Keratinocyte (primary cell): ENCODE data around the gene PLEKHG5. TPM values are rescaled to one million over a fixed set of nuclear protein-coding genes. Genes with fewer than 3 reads are reported as not detected.
A peak's percentile ranks its signal among the peaks of the same experiment; 100 is the strongest.
"Not testable (repeated sequence)": the region's sequence is repeated elsewhere in the genome, so short reads cannot be mapped to it uniquely, and the experiment has no call there.

ENCODE experiments used
- DNase-seq: peaks from one replicate; pipeline ENCODE4 v3.0.0-alpha.2; 2011; ENCODE audit warnings: low read depth, missing footprints, low spot score
- FAIRE-seq: peaks from 2 replicates; lab custom pipeline; 2011; peaks lifted over from hg19 to GRCh38; lab: Jason Lieb, UNC
- H2AFZ ChIP-seq: 2 replicates; pipeline ENCODE4 v1.6.0; 2012; ENCODE audit warnings: low read length, control low read depth, inconsistent platforms; ENCODE audit not compliant: control insufficient read depth
- H3K27ac ChIP-seq: 2 replicates; pipeline ENCODE4 v1.5.1; 2011; ENCODE audit warnings: low read length; ENCODE audit not compliant: control insufficient read depth, insufficient read depth
- H3K27me3 ChIP-seq: 3 replicates; pipeline ENCODE4 v1.6.0; 2011; ENCODE audit warnings: low read length; ENCODE audit not compliant: control insufficient read depth, insufficient read depth; ENCODE audit errors: extremely low read depth
- H3K36me3 ChIP-seq, 2 experiments: 2 replicates in 1 of 2; 3 replicates in 1 of 2; pipeline ENCODE4 v1.5.1; 2011; ENCODE audit warnings: low read length in 2 of 2, mild to moderate bottlenecking in 1 of 2; ENCODE audit not compliant: control insufficient read depth in 2 of 2, insufficient read depth in 2 of 2; ENCODE audit errors: extremely low read depth in 1 of 2
- H3K4me1 ChIP-seq: 3 replicates; pipeline ENCODE4 v1.5.1; 2011; ENCODE audit warnings: low read length; ENCODE audit not compliant: control insufficient read depth, insufficient read depth; ENCODE audit errors: extremely low read depth
- H3K4me2 ChIP-seq: 3 replicates; pipeline ENCODE4 v1.6.0; 2011; ENCODE audit warnings: low read depth, low read length; ENCODE audit not compliant: control insufficient read depth, insufficient read depth; ENCODE audit errors: extremely low read depth
- H3K4me3 ChIP-seq, 3 experiments: fragments of 200-600 bp in 1 of 3; sonication (generic) in 1 of 3; 2 replicates in 2 of 3; 3 replicates in 1 of 3; pipeline ENCODE4 v1.5.1; 2011 to 2016; ENCODE audit warnings: low read length in 3 of 3, mild to moderate bottlenecking in 3 of 3, control low read depth in 2 of 3, inconsistent platforms in 1 of 3, low read depth in 1 of 3, mixed read lengths in 1 of 3, mixed run types in 1 of 3, moderate library complexity in 1 of 3; ENCODE audit not compliant: control insufficient read depth in 2 of 3, insufficient read depth in 2 of 3; ENCODE audit errors: extremely low read depth in 1 of 3
- H3K79me2 ChIP-seq: 2 replicates; pipeline ENCODE4 v1.6.0; 2012; ENCODE audit warnings: low read length; ENCODE audit not compliant: control insufficient read depth, insufficient read depth
- H3K9ac ChIP-seq: 3 replicates; pipeline ENCODE4 v1.6.0; 2011; ENCODE audit warnings: low read length; ENCODE audit not compliant: control insufficient read depth, insufficient read depth; ENCODE audit errors: extremely low read depth
- H3K9me1 ChIP-seq: 3 replicates; pipeline ENCODE4 v1.6.0; 2011; ENCODE audit warnings: low read length; ENCODE audit not compliant: control insufficient read depth, insufficient read depth; ENCODE audit errors: extremely low read depth
- H3K9me3 ChIP-seq: 2 replicates; pipeline ENCODE4 v1.5.1; 2012; ENCODE audit warnings: low read depth, low read length; ENCODE audit not compliant: control insufficient read depth
- H4K20me1 ChIP-seq: 3 replicates; pipeline ENCODE4 v1.6.0; 2011; ENCODE audit warnings: low read length; ENCODE audit not compliant: control insufficient read depth, insufficient read depth; ENCODE audit errors: extremely low read depth
- CTCF ChIP-seq, 3 experiments: IDR thresholded peaks in 1 of 3; conservative IDR thresholded peaks in 1 of 3; optimal IDR thresholded peaks in 1 of 3; 2 replicates in 2 of 3; 3 replicates in 1 of 3; pipeline versions ENCODE3 to v1.5.1; 2011; ENCODE audit warnings: low read length in 3 of 3, mild to moderate bottlenecking in 3 of 3, moderate library complexity in 2 of 3, control low read depth in 1 of 3, inconsistent platforms in 1 of 3; ENCODE audit not compliant: insufficient read depth in 2 of 3; ENCODE audit errors: extremely low read depth in 1 of 3
- EZH2 ChIP-seq: IDR thresholded peaks from one replicate; pipeline ENCODE4 v1.6.1; 2012; ENCODE audit warnings: inconsistent platforms, mild to moderate bottlenecking, low read length, moderate library complexity
- dilution Hi-C: fragments of 300-500 bp; cut with MboI; formaldehyde crosslinking; loops from one replicate; pipeline ENCODE4 v1.7.0; 2020; ENCODE audit warnings: low sequenced_read_pairs; ENCODE audit not compliant: extremely low pct_ligation_motif_present
- polyA plus RNA-seq, 5 experiments: library from polyadenylated mRNA; depleted of rRNA in 3 of 5; stranded (reverse) in 3 of 5; stranded (forward) in 1 of 5; unstranded in 1 of 5; fragments of >200 nt; gene quantifications; 1 replicate in 1 of 5; 2 replicates in 3 of 5; 3 replicates in 1 of 5; pipeline versions ENCODE4 v1.2.1 to v1.2.3, GENCODE V29; 2011 to 2012; ENCODE audit warnings: missing spikeins in 2 of 5, low read depth in 1 of 5, low replicate concordance in 1 of 5

The PLEKHG5 gene
- polyA plus RNA-seq, 1 donor (not counting 4 experiments of a cell fraction or from before 2014, with no cell fraction given): 11.8 TPM

- H3K9me1 ChIP-seq, H4K20me1 ChIP-seq, H3K4me2 ChIP-seq, H3K27me3 ChIP-seq, H3K4me3 ChIP-seq, H3K4me1 ChIP-seq, dilution Hi-C loops, H3K36me3 ChIP-seq, H3K27ac ChIP-seq, H3K79me2 ChIP-seq, DNase-seq, H3K9ac ChIP-seq, H2AFZ ChIP-seq, H3K9me3 ChIP-seq, FAIRE-seq: not testable (repeated sequence)
- TF ChIP-seq CTCF (optimal IDR thresholded peaks at IDR 0.05 in 1 of 3, IDR thresholded peaks at IDR 0.05 in 1 of 3, conservative IDR thresholded peaks at IDR 0.05 in 1 of 3; ENCODE audit: extremely low read depth in 1 of 3, insufficient read depth in 2 of 3, low read length in 3 of 3): peak; percentile 24 to 75 (median 30)
Measured at GRCh38 chr1:6437012-6437700, 54.3 kb downstream of the PLEKHG5 start.

- H3K9ac ChIP-seq, H3K4me3 ChIP-seq, H3K4me2 ChIP-seq, H3K9me3 ChIP-seq, H2AFZ ChIP-seq, H3K27ac ChIP-seq, dilution Hi-C loops, FAIRE-seq, H3K27me3 ChIP-seq, H4K20me1 ChIP-seq, H3K79me2 ChIP-seq, H3K9me1 ChIP-seq, H3K4me1 ChIP-seq, DNase-seq, H3K36me3 ChIP-seq: not testable (repeated sequence)
Measured at GRCh38 chr1:6436277-6436676, 55.2 kb downstream of the PLEKHG5 start.

- no peaks in the 10 kb centered on the region for H3K9me1 ChIP-seq
- no peaks in the 10 kb centered on the region for H4K20me1 ChIP-seq
- no peaks in the 10 kb centered on the region for H3K36me3 ChIP-seq
- no peak overlapping the region for H2AFZ ChIP-seq
- DNase-seq: no peak
- no peak overlapping the region for H3K4me3 ChIP-seq
- no peak overlapping the region for H3K27ac ChIP-seq
- no peak for FAIRE-seq
- no peak overlapping the region for H3K4me2 ChIP-seq
- no peaks in the 10 kb centered on the region for H3K79me2 ChIP-seq
- no peaks in the 10 kb centered on the region for H3K9me3 ChIP-seq
- dilution Hi-C loops: no loop called here
- H3K9ac ChIP-seq: no peak overlapping the region
- TF ChIP-seq CTCF (optimal IDR thresholded peaks at IDR 0.05 in 1 of 3, IDR thresholded peaks at IDR 0.05 in 1 of 3, conservative IDR thresholded peaks at IDR 0.05 in 1 of 3; ENCODE audit: extremely low read depth in 1 of 3, insufficient read depth in 2 of 3, low read length in 3 of 3) (no peak), EZH2 (no peak)
- no peaks in the 10 kb centered on the region for H3K4me1 ChIP-seq
- H3K27me3 ChIP-seq: peaks cover 8% of the 10 kb centered on the region
Measured at GRCh38 chr1:6435547-6435946, 55.9 kb downstream of the PLEKHG5 start.
